NCI-H82 (cell line): ENCODE measurements around the gene TARM1.

Experiments
- DNase-seq: peaks from one replicate; lab custom pipeline; 2025; lab: John Stamatoyannopoulos, UW

TARM1 gene

GRCh38 chr19:54030895-54031586 lies 50.1 kb downstream of the TARM1 start:
- DNase-seq: peak; percentile 46

DNA sequence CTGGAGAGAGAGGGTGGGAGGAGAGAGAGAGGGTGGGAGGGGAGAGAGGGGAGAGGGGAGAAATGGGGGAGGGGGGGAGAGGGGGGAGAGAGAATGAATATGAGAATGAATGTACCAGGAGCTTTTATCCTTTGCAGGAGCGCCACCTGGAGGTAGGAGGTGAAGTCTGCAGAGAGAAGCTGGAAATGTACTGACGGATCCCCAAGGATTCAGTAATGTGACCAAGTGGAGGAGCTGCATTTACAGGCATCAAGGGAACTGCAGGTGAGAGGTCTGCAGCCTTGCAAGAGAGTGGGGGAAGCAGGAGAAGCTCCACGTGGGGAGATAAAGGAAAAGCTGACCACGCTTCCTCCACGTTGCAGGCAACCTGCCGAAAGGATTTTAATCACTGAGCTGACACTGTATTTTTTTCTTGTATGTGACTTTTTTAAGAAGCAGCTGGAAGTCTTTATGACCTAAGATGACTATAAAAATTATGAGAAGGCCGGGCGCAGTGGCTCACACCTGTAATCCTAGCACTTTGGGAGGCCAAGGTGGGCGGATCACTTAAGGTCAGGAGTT lies 51.2 kb downstream of the TARM1 start:
- peak; percentile 75 for DNase-seq

- no peak for DNase-seq
Observed at GRCh38 chr19:54029301-54029700, 51.9 kb downstream of the TARM1 start.

- no peak for DNase-seq
Observed at GRCh38 chr19:54026656-54027055, 54.5 kb downstream of the TARM1 start.

GRCh38 chr19:54024660-54025059 lies 56.5 kb downstream of the TARM1 start:
- no peak for DNase-seq

GRCh38 chr19:54023191-54023590 lies 58.0 kb downstream of the TARM1 start:
- no peak for DNase-seq

DNA sequence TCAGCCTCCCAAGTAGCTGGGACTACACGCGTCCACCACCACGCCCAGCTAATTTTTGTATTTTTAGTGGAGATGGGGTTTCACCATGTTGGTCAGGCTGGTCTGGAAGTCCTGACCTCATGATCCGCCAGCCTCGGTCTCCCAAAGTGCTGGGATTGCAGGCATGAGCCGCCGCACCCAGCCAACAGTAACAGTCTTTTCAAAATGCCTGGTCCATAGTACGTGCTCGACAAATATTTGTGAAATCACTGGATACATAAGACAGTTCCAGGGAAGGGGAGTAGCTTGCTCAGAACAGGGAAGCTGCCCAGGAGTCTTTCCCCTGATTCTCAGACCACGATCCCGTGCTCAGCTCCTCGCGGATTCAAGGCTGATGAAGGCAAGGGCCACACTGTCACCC lies 59.2 kb downstream of the TARM1 start:
- DNase-seq: no peak

GRCh38 chr19:54021363-54021762 lies 59.8 kb downstream of the TARM1 start:
- no peak for DNase-seq
